LNCaP clone FGC (cell line): ENCODE results near the gene CFAP161.

Experiments used
- DNase-seq: peaks from one replicate; pipeline ENCODE4 v3.0.0-alpha.2; 2011; ENCODE audit warnings: low read depth
- H3K4me3 ChIP-seq: 2 replicates; pipeline ENCODE4 v1.5.1; 2011; ENCODE audit warnings: mild to moderate bottlenecking, low read depth, low read length, control low read depth
- CTCF ChIP-seq: IDR thresholded peaks from 2 replicates; pipeline ENCODE4 v1.5.1; 2012; ENCODE audit warnings: mild to moderate bottlenecking; ENCODE audit not compliant: control insufficient read depth, insufficient read depth; ENCODE audit errors: extremely low read depth

Gene CFAP161

GRCh38 chr15:81189583-81190283 lies 55.7 kb downstream of the CFAP161 start:
- H3K4me3 ChIP-seq = no peak overlapping the region
- no peak for TF ChIP-seq CTCF
- no peak for DNase-seq

- no peak overlapping the region for H3K4me3 ChIP-seq
- no peak for TF ChIP-seq CTCF
- DNase-seq = no peak
Measured at GRCh38 chr15:81190922-81191507, 56.9 kb downstream of the CFAP161 start.

GRCh38 chr15:81191701-81192100 lies 57.6 kb downstream of the CFAP161 start:
- DNase-seq = no peak
- no peak overlapping the region for H3K4me3 ChIP-seq

GRCh38 chr15:81194723-81195122 lies 60.7 kb downstream of the CFAP161 start:
- no peak for TF ChIP-seq CTCF
- no peak for DNase-seq

More at GRCh38 chr15:81191701-81192100, 57.6 kb downstream of the CFAP161 start:
- no peak for TF ChIP-seq CTCF

GRCh38 chr15:81195339-81195864 lies 61.3 kb downstream of the CFAP161 start:
- no peak overlapping the region for H3K4me3 ChIP-seq
- no peak for TF ChIP-seq CTCF
- DNase-seq = no peak

More at GRCh38 chr15:81194723-81195122, 60.7 kb downstream of the CFAP161 start:
- H3K4me3 ChIP-seq = no peak overlapping the region

- TF ChIP-seq CTCF = no peak
- DNase-seq = no peak
Measured at GRCh38 chr15:81196576-81197254, 62.6 kb downstream of the CFAP161 start, which contains the start of gene IL16. IL16 (plus strand) TSS chr15:81196879; CDS start chr15:81225400, 28,521 bp downstream.

More at GRCh38 chr15:81196576-81197254, 62.6 kb downstream of the CFAP161 start, which contains the start of gene IL16:
- H3K4me3 ChIP-seq = no peak within 1 kb of the TSS
